RWPE1 (cell line): ENCODE data around the gene XPNPEP1.
A peak's percentile ranks its signal among the peaks of the same experiment; 100 is the strongest.

Source experiments
- CTCF ChIA-PET: fragments of 350-600 bp; sonication (Branson Sonifier 250); formaldehyde crosslinking; extraction: SDS; loops from one replicate; lab custom pipeline; 2021; lab: Yijun Ruan, JAX
- POLR2A ChIA-PET: fragments of 400-600 bp; formaldehyde crosslinking; extraction: SDS; loops from one replicate; lab custom pipeline; 2020; ENCODE audit warnings: antibody characterized with exemption; ENCODE audit not compliant: low non-redundant PET; lab: Yijun Ruan, JAX
- DNase-seq: peaks from one replicate; pipeline ENCODE4 v3.0.0; 2012; ENCODE audit warnings: low spot score
- H3K27ac ChIP-seq: fragments of 450-650 bp; 2 replicates; pipeline ENCODE4 v1.5.1; 2017
- TF ChIP-seq, protein P1 (sequence below): fragments of 450-650 bp; conservative IDR thresholded peaks from 2 replicates; pipeline ENCODE4 v1.5.1; 2017; ENCODE audit warnings: low read depth, mild to moderate bottlenecking

Gene XPNPEP1

DNA sequence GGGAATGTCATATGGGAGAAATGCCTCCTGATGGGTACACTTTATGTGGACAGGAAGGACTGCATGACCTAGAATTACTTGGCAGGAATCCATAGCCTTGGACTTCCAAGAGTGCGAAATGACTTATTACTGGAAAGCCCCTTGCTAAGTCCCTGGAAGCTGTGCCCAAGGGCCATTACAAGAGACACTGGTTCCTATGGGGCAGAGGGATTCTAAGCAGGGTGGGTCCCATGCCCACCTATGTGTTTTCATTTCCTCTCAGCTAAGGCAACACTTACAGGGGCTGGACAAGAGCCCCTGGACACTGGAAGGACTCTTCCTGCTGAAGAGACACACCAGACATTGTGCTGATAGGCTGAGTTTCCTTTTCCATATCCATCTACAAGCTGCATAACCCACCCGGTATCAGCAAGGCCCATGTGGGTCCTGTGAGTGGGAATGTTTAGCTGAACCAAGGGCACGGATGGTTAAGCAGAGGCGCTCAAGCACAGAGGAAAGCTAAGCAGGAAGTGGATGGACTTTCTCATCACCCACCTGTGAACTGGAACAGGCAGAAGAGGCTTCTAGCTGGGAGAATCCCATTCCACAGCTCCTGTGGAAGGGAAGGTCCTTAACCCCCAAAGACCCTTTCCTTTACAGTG lies 56.2 kb downstream of the XPNPEP1 start:
- no peak for DNase-seq
- TF ChIP-seq, protein P1, sequence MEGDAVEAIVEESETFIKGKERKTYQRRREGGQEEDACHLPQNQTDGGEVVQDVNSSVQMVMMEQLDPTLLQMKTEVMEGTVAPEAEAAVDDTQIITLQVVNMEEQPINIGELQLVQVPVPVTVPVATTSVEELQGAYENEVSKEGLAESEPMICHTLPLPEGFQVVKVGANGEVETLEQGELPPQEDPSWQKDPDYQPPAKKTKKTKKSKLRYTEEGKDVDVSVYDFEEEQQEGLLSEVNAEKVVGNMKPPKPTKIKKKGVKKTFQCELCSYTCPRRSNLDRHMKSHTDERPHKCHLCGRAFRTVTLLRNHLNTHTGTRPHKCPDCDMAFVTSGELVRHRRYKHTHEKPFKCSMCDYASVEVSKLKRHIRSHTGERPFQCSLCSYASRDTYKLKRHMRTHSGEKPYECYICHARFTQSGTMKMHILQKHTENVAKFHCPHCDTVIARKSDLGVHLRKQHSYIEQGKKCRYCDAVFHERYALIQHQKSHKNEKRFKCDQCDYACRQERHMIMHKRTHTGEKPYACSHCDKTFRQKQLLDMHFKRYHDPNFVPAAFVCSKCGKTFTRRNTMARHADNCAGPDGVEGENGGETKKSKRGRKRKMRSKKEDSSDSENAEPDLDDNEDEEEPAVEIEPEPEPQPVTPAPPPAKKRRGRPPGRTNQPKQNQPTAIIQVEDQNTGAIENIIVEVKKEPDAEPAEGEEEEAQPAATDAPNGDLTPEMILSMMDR: no peak
- CTCF ChIA-PET: interaction anchor here (0.6 to 1.0 kb wide), 3 partner anchors 15 to 536 kb away, joined by 3 to 4 read pairs (median 3); no protein-coding TSS in a partner anchor
- H3K27ac ChIP-seq: no peak overlapping the region
- POLR2A ChIA-PET: no interaction called here

DNA sequence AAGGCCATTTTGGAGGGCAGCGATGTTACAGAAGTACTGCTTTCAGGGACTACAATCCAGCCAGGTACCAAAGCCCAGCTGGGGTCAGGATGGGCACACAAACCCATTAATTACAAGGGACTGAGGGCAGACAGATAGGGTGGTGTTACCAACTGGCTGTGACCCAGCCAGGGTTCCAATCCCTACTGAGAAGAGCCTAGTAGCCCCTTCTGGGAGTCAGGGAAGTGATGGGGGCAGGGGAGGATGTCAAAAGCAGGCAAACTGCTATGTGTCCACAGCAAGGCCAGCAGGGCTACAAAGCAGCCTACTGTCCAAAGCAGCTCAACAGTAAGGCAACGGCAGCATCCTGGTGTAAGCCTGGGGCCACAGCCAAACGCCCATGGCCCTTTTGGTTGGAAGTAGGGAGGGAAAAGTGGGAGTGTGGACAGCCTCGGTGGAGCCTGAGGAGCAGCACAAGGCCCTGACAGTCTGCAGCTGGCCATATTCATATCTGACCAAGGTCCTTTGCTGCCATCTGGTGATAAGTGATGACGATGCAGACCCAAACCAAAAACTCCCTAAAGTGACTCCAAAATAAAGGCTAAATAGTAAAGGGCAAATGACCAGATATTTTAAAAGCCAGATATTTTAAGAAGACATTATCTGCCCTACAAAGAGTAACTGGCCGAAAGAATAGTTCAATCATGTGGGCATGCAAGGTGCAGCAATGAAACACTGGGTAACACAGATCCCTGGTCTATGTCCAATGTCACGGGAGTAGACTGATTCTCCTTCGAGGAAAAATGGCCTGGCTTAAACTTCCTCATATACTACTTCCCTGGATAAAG lies 56.9 kb downstream of the XPNPEP1 start:
- ChIA-PET CTCF (interaction anchor here (0.6 to 1.0 kb wide), 4 partner anchors 14 to 248 kb away, joined by 3 to 4 read pairs (median 3); no protein-coding TSS in a partner anchor), POLR2A (no interaction called here)
- no peak for DNase-seq
- TF ChIP-seq, protein P1: no peak
- no peak overlapping the region for H3K27ac ChIP-seq

DNA sequence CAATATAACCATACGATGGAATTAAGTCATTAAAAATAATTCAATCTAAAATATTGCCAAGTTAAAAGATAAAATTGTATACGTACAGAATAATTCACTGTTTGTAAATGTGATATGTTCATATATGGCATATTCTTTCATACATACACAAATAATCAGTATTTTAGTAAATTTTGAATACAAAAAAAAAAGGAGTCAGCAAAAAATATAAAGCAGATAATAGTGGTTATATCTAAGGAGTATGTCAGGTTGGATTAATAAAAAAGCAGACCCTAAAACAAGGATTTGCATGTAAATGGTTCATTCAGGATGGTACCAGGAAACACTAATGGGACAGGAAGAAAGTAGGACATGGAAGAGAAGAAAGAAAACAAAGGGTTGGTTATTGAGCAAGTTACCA lies 59.5 kb downstream of the XPNPEP1 start:
- TF ChIP-seq, protein P1: no peak
- no peak overlapping the region for H3K27ac ChIP-seq
- ChIA-PET POLR2A (no interaction called here), CTCF (no interaction called here)
- DNase-seq: no peak

DNA sequence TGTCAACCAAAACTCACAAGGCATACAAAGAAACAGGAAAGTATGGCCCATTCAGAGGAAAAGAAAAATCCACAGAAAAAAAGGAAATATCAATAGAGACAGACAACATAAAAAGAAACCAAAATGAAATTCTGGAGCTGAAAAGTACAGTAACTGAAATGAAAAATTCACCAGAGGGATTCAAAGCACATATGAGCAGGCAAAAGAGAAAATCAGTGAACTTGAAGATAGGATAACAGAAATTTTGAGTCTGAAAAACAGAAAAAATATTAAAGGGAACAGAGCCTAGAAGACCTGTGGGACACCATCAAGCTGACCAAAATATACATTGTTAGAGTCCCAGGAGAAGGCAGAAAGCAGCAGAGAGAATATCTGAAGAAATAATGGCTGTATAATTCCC lies 60.6 kb downstream of the XPNPEP1 start:
- no peak overlapping the region for H3K27ac ChIP-seq
- TF ChIP-seq, protein P1: no peak
- DNase-seq: no peak
- POLR2A ChIA-PET: no interaction called here
- CTCF ChIA-PET: interaction anchor here (0.6 kb wide), 1 partner anchor 471 kb away, joined by 5 read pairs; no protein-coding TSS in a partner anchor

DNA sequence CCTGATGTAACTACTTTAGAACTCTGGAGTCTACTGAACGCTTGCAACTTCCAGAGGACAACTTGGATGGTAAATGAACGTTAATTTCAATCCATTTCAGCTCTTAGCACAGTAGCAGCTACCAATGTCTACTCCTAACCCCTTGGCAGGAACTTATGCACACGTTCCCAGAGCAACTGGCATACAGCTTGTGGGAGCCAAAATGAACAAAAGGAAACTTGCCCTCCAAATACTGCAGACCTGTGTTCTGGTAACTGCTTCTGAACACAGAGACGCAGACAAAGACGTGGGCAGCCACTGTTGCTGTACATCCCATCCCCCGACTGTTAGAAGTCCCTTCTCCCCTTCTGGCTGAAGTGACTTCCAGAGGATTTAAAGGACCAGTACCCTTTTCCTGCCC lies 61.3 kb downstream of the XPNPEP1 start:
- no peak for DNase-seq
- TF ChIP-seq, protein P1: no peak
- no peak overlapping the region for H3K27ac ChIP-seq
- ChIA-PET CTCF (no interaction called here), POLR2A (no interaction called here)

DNA sequence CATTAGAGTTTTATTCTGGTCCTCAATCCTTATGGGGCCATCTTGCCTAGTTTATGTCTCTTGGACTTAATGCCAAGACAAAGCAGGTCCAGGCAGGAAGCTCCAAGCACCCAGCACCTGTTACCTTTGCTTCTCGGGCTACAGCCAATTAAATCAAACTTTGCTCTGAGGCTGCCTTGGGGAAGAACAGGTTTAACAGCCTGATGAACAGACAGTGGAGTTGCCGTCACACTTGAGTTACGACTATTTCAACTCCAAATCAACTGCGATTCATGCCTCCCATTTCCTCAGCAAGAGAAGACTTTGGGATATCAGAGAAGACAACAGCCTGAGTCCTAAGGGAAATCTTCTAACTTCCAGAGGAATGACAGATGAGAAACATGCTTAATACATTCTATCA lies 62.2 kb downstream of the XPNPEP1 start:
- ChIA-PET CTCF (interaction anchor here (0.6 kb wide), 1 partner anchor 278 kb away, joined by 4 read pairs; no protein-coding TSS in a partner anchor), POLR2A (no interaction called here)
- peak; percentile 22 for DNase-seq
- H3K27ac ChIP-seq: no peak overlapping the region
- TF ChIP-seq, protein P1: no peak
